ENCODE data around the gene RNH1. TPM values are rescaled to one million over a fixed set of nuclear protein-coding genes. Genes with fewer than 3 reads are reported as not detected.

RNH1 gene
- polyA plus RNA-seq, 1 donor from 2014 or later: 71.8 TPM

GRCh38 chr11:456533-456932 lies 50.5 kb downstream of the RNH1 start:
- no peaks in the 10 kb centered on the region for H3F3A ChIP-seq (ENCODE audit: insufficient read depth, low read length, poor library complexity, severe bottlenecking)
- H2AFZ ChIP-seq (ENCODE audit: low read depth, low read length): no peak overlapping the region
- H3K9me2 ChIP-seq (ENCODE audit: insufficient read depth, low read length): no peaks in the 10 kb centered on the region
- no peaks in the 10 kb centered on the region for H3K36me3 ChIP-seq (ENCODE audit: insufficient read depth, low read length)
- H3K9me3 ChIP-seq (ENCODE audit: low read length): no peaks in the 10 kb centered on the region
- peaks cover 7% of the 10 kb centered on the region for H3K79me2 ChIP-seq (replicated peaks; ENCODE audit: insufficient read depth, low read length)
- no peak overlapping the region for H3K27ac ChIP-seq (ENCODE audit: low read length)
- H3K4me3 ChIP-seq (ENCODE audit: low read length): no peak overlapping the region
- TF ChIP-seq REST (IDR thresholded peaks at IDR 0.05; ENCODE audit: borderline replicate concordance): no peak
- TF ChIP-seq CTCF (IDR thresholded peaks at IDR 0.05; ENCODE audit: poor library complexity, severe bottlenecking): no peak
- no peak for TF ChIP-seq EP300 (conservative IDR thresholded peaks at IDR 0.05; ENCODE audit: poor library complexity, severe bottlenecking)
- TF ChIP-seq EZH2 (IDR thresholded peaks at IDR 0.05; ENCODE audit: borderline replicate concordance, insufficient read depth, low read length, poor library complexity, severe bottlenecking): no peak
- no peak for TF ChIP-seq RAD21 (conservative IDR thresholded peaks at IDR 0.05)
- no peak for TF ChIP-seq TAF1 (IDR thresholded peaks at IDR 0.05; ENCODE audit: low read depth)
- TF ChIP-seq POLR2AphosphoS5 (IDR thresholded peaks at IDR 0.05): no peak
- TF ChIP-seq MXI1 (conservative IDR thresholded peaks at IDR 0.05; ENCODE audit: poor library complexity, severe bottlenecking): no peak
- no peak for TF ChIP-seq SMC3 (conservative IDR thresholded peaks at IDR 0.05; ENCODE audit: poor library complexity)
- H3K9ac ChIP-seq (ENCODE audit: low read length): no peak overlapping the region
- no peak overlapping the region for H3K4me2 ChIP-seq (ENCODE audit: low read length)
- no peaks in the 10 kb centered on the region for H3K27me3 ChIP-seq (ENCODE audit: insufficient read depth, low read depth, low read length)
- no peaks in the 10 kb centered on the region for H4K20me1 ChIP-seq (ENCODE audit: insufficient read depth)

- Histone ChIP-seq H3K4me2 (ENCODE audit: low read length) (no peak overlapping the region), H4K20me1 (ENCODE audit: insufficient read depth) (peaks cover 2% of the 10 kb centered on the region), H3K9me2 (ENCODE audit: insufficient read depth, low read length) (no peaks in the 10 kb centered on the region), H3K36me3 (ENCODE audit: insufficient read depth, low read length) (no peaks in the 10 kb centered on the region), H3K27ac (ENCODE audit: low read length) (no peak overlapping the region), H3K9ac (ENCODE audit: low read length) (no peak overlapping the region), H2AFZ (ENCODE audit: low read depth, low read length) (no peak overlapping the region), H3K4me3 (ENCODE audit: low read length) (no peak overlapping the region), H3K79me2 (replicated peaks; ENCODE audit: insufficient read depth, low read length) (peaks cover 7% of the 10 kb centered on the region), H3K27me3 (ENCODE audit: insufficient read depth, low read depth, low read length) (no peaks in the 10 kb centered on the region), H3F3A (ENCODE audit: insufficient read depth, low read length, poor library complexity, severe bottlenecking) (no peaks in the 10 kb centered on the region), H3K9me3 (ENCODE audit: low read length) (no peaks in the 10 kb centered on the region)
- TF ChIP-seq CTCF (IDR thresholded peaks at IDR 0.05; ENCODE audit: poor library complexity, severe bottlenecking): no peak
- no peak for TF ChIP-seq SMC3 (conservative IDR thresholded peaks at IDR 0.05; ENCODE audit: poor library complexity)
- no peak for TF ChIP-seq EP300 (conservative IDR thresholded peaks at IDR 0.05; ENCODE audit: poor library complexity, severe bottlenecking)
- TF ChIP-seq RAD21 (conservative IDR thresholded peaks at IDR 0.05): no peak
- TF ChIP-seq EZH2 (IDR thresholded peaks at IDR 0.05; ENCODE audit: borderline replicate concordance, insufficient read depth, low read length, poor library complexity, severe bottlenecking): no peak
- TF ChIP-seq REST (IDR thresholded peaks at IDR 0.05; ENCODE audit: borderline replicate concordance): no peak
- no peak for TF ChIP-seq MXI1 (conservative IDR thresholded peaks at IDR 0.05; ENCODE audit: poor library complexity, severe bottlenecking)
- TF ChIP-seq TAF1 (IDR thresholded peaks at IDR 0.05; ENCODE audit: low read depth): no peak
- TF ChIP-seq POLR2AphosphoS5 (IDR thresholded peaks at IDR 0.05): no peak
Measured at GRCh38 chr11:455566-456147, 51.4 kb downstream of the RNH1 start.

All from neural cell (in vitro differentiated cells).